ENCODE results near the gene SIDT1. TPM values are rescaled to one million over a fixed set of nuclear protein-coding genes. Genes with fewer than 3 reads are reported as not detected.

SIDT1 gene
- total RNA-seq, 1 donor, result 15.1 TPM

- DNase-seq (ENCODE audit: low read depth in 2 of 3, low spot score in 2 of 3), result no peak
Observed at GRCh38 chr3:113590983-113591382, 58.6 kb downstream of the SIDT1 start.

GRCh38 chr3:113594066-113594465, 61.7 kb downstream of the SIDT1 start:
- DNase-seq (ENCODE audit: low read depth in 2 of 3, low spot score in 2 of 3), result no peak

GRCh38 chr3:113597596-113598354, 65.4 kb downstream of the SIDT1 start:
- DNase-seq (ENCODE audit: low read depth in 2 of 3, low spot score in 2 of 3), result no peak

- no peak for DNase-seq (ENCODE audit: low read depth in 2 of 3, low spot score in 2 of 3)
Observed at GRCh38 chr3:113600418-113601182, 68.2 kb downstream of the SIDT1 start.

GRCh38 chr3:113601240-113601639, 68.9 kb downstream of the SIDT1 start:
- DNase-seq (ENCODE audit: low read depth in 2 of 3, low spot score in 2 of 3), result no peak

- no peak for DNase-seq (ENCODE audit: low read depth in 2 of 3, low spot score in 2 of 3)
Observed at GRCh38 chr3:113602256-113602655, 69.9 kb downstream of the SIDT1 start.

- DNase-seq (ENCODE audit: low read depth in 2 of 3, low spot score in 2 of 3), result no peak
Observed at GRCh38 chr3:113602836-113603235, 70.5 kb downstream of the SIDT1 start.

- peak in 2 of 3 donors; percentile 84 to 93 for DNase-seq (ENCODE audit: low read depth in 2 of 3, low spot score in 2 of 3)
Observed at GRCh38 chr3:113606539-113607218, 74.3 kb downstream of the SIDT1 start.

GRCh38 chr3:113607219-113607596, 74.9 kb downstream of the SIDT1 start:
- no peak for DNase-seq (ENCODE audit: low read depth in 2 of 3, low spot score in 2 of 3)

GRCh38 chr3:113614402-113614801, 82.0 kb downstream of the SIDT1 start:
- no peak for DNase-seq (ENCODE audit: low read depth in 2 of 3, low spot score in 2 of 3)

GRCh38 chr3:113615976-113616375, 83.6 kb downstream of the SIDT1 start:
- no peak for DNase-seq (ENCODE audit: low read depth in 2 of 3, low spot score in 2 of 3)

- no peak for DNase-seq (ENCODE audit: low read depth in 2 of 3, low spot score in 2 of 3)
Observed at GRCh38 chr3:113617726-113618125, 85.4 kb downstream of the SIDT1 start.

- DNase-seq (ENCODE audit: low read depth in 2 of 3, low spot score in 2 of 3), result peak in 1 of 3 donors; percentile 36
Observed at GRCh38 chr3:113620091-113620490, 87.7 kb downstream of the SIDT1 start.

GRCh38 chr3:113623324-113623723, 91.0 kb downstream of the SIDT1 start:
- no peak for DNase-seq (ENCODE audit: low read depth in 2 of 3, low spot score in 2 of 3)

- no peak for DNase-seq (ENCODE audit: low read depth in 2 of 3, low spot score in 2 of 3)
Observed at GRCh38 chr3:113623811-113624210, 91.5 kb downstream of the SIDT1 start.

GRCh38 chr3:113625834-113626233, 93.5 kb downstream of the SIDT1 start:
- DNase-seq (ENCODE audit: low read depth in 2 of 3, low spot score in 2 of 3), result peak in 1 of 3 donors; percentile 7

- peak in 2 of 3 donors; percentile 76 to 87 for DNase-seq (ENCODE audit: low read depth in 2 of 3, low spot score in 2 of 3)
Observed at GRCh38 chr3:113626503-113627371, 94.4 kb downstream of the SIDT1 start.

- no peak for DNase-seq (ENCODE audit: low read depth in 2 of 3, low spot score in 2 of 3)
Observed at GRCh38 chr3:113628316-113628715, 96.0 kb downstream of the SIDT1 start.

GRCh38 chr3:113628788-113629187, 96.4 kb downstream of the SIDT1 start:
- no peak for DNase-seq (ENCODE audit: low read depth in 2 of 3, low spot score in 2 of 3)

GRCh38 chr3:113629584-113630421, 97.4 kb downstream of the SIDT1 start:
- DNase-seq (ENCODE audit: low read depth in 2 of 3, low spot score in 2 of 3), result no peak

All from hematopoietic multipotent progenitor cell (in vitro differentiated cells).